Measurements from ENCODE around the gene UNC5A.

DNA sequence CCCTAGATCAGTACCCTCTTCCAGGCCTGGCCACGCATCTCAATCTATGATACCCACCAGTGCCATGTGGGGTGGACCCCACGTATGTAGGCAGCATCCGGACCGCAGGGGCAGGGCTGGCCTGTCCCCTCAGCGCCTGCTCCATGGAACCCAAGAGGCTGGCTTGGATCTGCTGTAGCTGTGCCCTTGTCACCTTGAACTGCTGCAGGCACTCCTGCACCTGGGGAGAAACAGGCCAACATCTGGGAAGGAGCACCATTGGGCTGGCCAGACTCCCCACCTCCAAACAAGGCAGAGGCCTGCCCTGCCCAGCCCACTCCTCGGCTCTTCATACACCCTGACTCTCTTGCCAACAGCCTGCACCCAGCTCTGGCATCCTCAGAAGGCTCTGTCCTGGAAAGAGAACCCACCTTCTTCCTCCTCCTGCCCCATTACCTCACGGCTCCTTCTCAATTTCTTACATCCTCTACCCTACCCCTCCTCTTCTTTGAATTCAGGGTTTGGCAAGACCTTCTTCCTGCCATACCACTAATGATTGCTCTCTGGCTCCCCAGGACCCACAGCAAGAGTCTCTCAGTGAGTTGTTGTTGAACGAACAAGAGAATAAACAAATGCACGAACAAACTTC, 81.1 kb downstream of the UNC5A start:
- TF ChIP-seq CTCF (tag by site-specific recombination; IDR thresholded peaks at IDR 0.05) (no peak), GLIS2 (tag by site-specific recombination; IDR thresholded peaks at IDR 0.05) (no peak), ZNF558 (tag by site-specific recombination; IDR thresholded peaks at IDR 0.05) (no peak), ZFP3 (tag by site-specific recombination; IDR thresholded peaks at IDR 0.05; ENCODE audit: low read depth) (no peak)
- TF ChIP-seq, protein P1, sequence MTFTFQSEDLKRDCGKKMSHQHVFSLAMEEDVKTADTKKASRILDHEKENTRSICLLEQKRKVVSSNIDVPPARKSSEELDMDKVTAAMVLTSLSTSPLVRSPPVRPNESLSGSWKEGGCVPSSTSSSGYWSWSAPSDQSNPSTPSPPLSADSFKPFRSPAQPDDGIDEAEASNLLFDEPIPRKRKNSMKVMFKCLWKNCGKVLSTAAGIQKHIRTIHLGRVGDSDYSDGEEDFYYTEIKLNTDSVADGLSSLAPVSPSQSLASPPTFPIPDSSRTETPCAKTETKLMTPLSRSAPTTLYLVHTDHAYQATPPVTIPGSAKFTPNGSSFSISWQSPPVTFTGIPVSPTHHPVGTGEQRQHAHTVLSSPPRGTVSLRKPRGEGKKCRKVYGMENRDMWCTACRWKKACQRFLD (tag by site-specific recombination; IDR thresholded peaks at IDR 0.05): no peak
- TF ChIP-seq, protein P2, sequence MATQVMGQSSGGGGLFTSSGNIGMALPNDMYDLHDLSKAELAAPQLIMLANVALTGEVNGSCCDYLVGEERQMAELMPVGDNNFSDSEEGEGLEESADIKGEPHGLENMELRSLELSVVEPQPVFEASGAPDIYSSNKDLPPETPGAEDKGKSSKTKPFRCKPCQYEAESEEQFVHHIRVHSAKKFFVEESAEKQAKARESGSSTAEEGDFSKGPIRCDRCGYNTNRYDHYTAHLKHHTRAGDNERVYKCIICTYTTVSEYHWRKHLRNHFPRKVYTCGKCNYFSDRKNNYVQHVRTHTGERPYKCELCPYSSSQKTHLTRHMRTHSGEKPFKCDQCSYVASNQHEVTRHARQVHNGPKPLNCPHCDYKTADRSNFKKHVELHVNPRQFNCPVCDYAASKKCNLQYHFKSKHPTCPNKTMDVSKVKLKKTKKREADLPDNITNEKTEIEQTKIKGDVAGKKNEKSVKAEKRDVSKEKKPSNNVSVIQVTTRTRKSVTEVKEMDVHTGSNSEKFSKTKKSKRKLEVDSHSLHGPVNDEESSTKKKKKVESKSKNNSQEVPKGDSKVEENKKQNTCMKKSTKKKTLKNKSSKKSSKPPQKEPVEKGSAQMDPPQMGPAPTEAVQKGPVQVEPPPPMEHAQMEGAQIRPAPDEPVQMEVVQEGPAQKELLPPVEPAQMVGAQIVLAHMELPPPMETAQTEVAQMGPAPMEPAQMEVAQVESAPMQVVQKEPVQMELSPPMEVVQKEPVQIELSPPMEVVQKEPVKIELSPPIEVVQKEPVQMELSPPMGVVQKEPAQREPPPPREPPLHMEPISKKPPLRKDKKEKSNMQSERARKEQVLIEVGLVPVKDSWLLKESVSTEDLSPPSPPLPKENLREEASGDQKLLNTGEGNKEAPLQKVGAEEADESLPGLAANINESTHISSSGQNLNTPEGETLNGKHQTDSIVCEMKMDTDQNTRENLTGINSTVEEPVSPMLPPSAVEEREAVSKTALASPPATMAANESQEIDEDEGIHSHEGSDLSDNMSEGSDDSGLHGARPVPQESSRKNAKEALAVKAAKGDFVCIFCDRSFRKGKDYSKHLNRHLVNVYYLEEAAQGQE (tag by site-specific recombination; IDR thresholded peaks at IDR 0.05): no peak
